SK-N-SH (cell line): ENCODE measurements around the gene STIM1.

ENCODE experiments used
- CTCF ChIP-seq: fragments of 200-600 bp; sonication (generic); IDR thresholded peaks from 2 replicates; pipeline ENCODE4 v1.6.1; 2017; ENCODE audit warnings: antibody characterized with exemption, mild to moderate bottlenecking, moderate library complexity
- ELF1 ChIP-seq: IDR thresholded peaks from 2 replicates; pipeline ENCODE4 v1.4.0; 2012
- PBX3 ChIP-seq: IDR thresholded peaks from 2 replicates; pipeline ENCODE4; 2012
- POLR2AphosphoS5 ChIP-seq: IDR thresholded peaks from 2 replicates; pipeline ENCODE4 v1.6.1; 2012; ENCODE audit warnings: low read depth, low read length
- RAD21 ChIP-seq: IDR thresholded peaks from 2 replicates; pipeline ENCODE4 v1.6.1; 2012; ENCODE audit warnings: mild to moderate bottlenecking, low read length
- YY1 ChIP-seq: IDR thresholded peaks from 2 replicates; pipeline ENCODE4 v1.4.0; 2012; ENCODE audit warnings: low read depth, mild to moderate bottlenecking

DNA sequence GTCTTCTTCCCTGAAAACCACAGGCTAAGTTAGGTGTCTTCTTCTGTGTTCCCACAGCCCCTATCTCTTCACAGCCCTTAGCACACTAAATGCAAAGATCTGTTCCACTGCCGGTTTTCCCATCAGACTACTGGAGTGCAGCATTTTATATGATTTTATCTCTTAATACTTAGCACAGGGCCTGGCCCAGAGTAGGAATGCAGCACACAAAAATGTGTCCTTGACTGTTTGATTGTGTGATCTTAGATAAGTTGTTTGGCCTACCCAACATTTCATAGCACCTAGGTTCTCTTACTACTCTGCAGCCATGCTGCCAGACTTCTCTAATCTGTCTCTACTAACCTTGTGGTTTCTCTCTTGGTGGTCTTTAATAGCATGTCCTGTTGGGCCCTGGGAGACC lies 185.0 kb downstream of the STIM1 start:
- TF ChIP-seq RAD21 (no peak), CTCF (no peak), POLR2AphosphoS5 (no peak), ELF1 (no peak), YY1 (no peak), PBX3 (no peak)
